Pancreas (tissue), 10 donors: ENCODE data around the gene WASF2. TPM values are rescaled to one million over a fixed set of nuclear protein-coding genes. Genes with fewer than 3 reads are reported as not detected.

Source experiments
- ATAC-seq, 4 donors: fragments of 200-7000 bp; cut with Tn5 transposase; one replicate each; pipeline versions ENCODE4 v1.8.0 to v1.9.1; 2020; ENCODE audit warnings: mild to moderate bottlenecking in 4 of 4, moderate library complexity in 4 of 4
- DNase-seq, 6 donors: peaks; one replicate each; pipeline ENCODE4 v3.0.0-alpha.2; 2020
- FAIRE-seq: peaks from 2 replicates; lab custom pipeline; 2012; peaks lifted over from hg19 to GRCh38; lab: Jason Lieb, UNC
- H3K27ac ChIP-seq, 4 donors: fragments of 200-600 bp; sonication (generic); 1 replicate in 3 of 4; 2 replicates in 1 of 4; pipeline versions ENCODE4 v1.5.0 to v1.8.0; 2020
- H3K27me3 ChIP-seq, 4 donors: fragments of 200-600 bp; one replicate each; pipeline ENCODE4 v1.8.0; 2021
- H3K36me3 ChIP-seq, 3 donors: fragments of 200-600 bp; sonication (generic) in 1 of 3; one replicate each; pipeline versions ENCODE4 v1.5.0 to v1.8.0; 2020 to 2021
- H3K4me1 ChIP-seq, 3 donors: fragments of 200-600 bp; one replicate each; pipeline ENCODE4 v1.8.0; 2021
- H3K4me3 ChIP-seq, 4 donors: fragments of 200-600 bp; sonication (generic) in 2 of 4; one replicate each; pipeline versions ENCODE4 v1.5.0 to v1.8.0; 2020 to 2021
- H3K9me3 ChIP-seq, 4 donors: fragments of 200-600 bp; one replicate each; pipeline ENCODE4 v1.8.0; 2021
- WGBS, 2 donors: extraction: QIAGEN DNeasy Blood & Tissue Kit; methylation state at CpG; one replicate each; pipeline ENCODE4 v1.1.7; 2013; 5-methylcytosine and 5-hydroxymethylcytosine counted together
- intact Hi-C, 3 donors: fragments of 100-400 bp; cut with DNase I; formaldehyde crosslinking; loops; one replicate each; pipeline versions ENCODE4 v1.11.1 to v1.14.2; 2022
- polyA plus RNA-seq, 2 donors: library from polyadenylated mRNA; stranded (reverse); fragments of 200-250 nt; gene quantifications; one replicate each; pipeline ENCODE4 v1.2.3, GENCODE V29; 2013
- total RNA-seq, 6 donors: library from RNA; stranded (reverse); fragmentation: NEBNext Ultra II Directional in 4 of 6; extraction: Animal tissue kit (Norgen Biotek cat#: 25700) in 4 of 6; gene quantifications; one replicate each; pipeline versions ENCODE4 v1.2.1 to v1.2.4, GENCODE V29; 2021 to 2023
- TF ChIP-seq, protein P1 (sequence below), 4 donors: fragments of 200-600 bp; sonication (generic) in 3 of 4; IDR thresholded peaks; one replicate each; pipeline versions ENCODE4 v1.5.0 to v1.8.0; 2021; ENCODE audit warnings: antibody characterized with exemption in 4 of 4
- donor health status: healthy with polysubstance abuse.
- donor health status: DM: no; HTN: no; CAD: no; lungs with moderate emphysema.
- donor health status: DM: no; HTN: no; CAD: no.
- donor health status: control.
- donor health status: control.
- donor health status: Bipolar disorder and iron deficiency.
- donor health status: DM: yes; HTN: yes; CAD: no.
- donor health status: DM: no; HTN: no; CAD: no.
- donor health status: DM: no; HTN: no; CAD: no.
- donor health status: DM: yes; HTN: yes; CAD: no.

Gene WASF2
- total and polyA plus RNA-seq, 8 donors = 13.5 to 83.2 (median 51.4) TPM

DNA sequence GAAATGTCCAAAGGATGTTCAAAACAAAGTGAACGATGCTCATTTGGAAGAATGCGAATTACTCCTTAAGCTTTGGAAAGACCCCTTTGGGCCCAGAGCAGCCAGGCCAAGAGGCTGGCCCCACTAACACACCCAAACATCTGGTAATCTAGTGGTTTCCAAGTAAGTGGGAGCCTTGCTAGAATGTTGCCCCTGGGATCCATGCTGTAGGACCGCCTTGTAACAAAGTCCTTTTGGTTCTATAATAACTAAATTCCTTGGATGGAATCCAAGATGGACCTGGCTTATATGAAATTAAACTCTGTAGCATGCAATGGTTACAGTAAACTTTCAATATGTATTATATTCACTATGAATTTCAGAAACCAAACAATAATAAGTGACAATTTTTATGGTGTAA lies 72.3 kb downstream of the WASF2 start:
- WGBS, 2 donors = 84 to 87% methylated on average over 3 of the region's 3 CpGs
- H3K9me3 ChIP-seq = no peaks in the 10 kb centered on the region
- H3K36me3 ChIP-seq = peaks cover 0 to 47% (median 18%) of the 10 kb centered on the region in 3 donors
- FAIRE-seq = no peak
- H3K4me3 ChIP-seq = no peak overlapping the region
- DNase-seq = no peak
- H3K27ac ChIP-seq = peak overlapping the region in 2 of 4 donors; percentile 34 to 45
- TF ChIP-seq, protein P1, sequence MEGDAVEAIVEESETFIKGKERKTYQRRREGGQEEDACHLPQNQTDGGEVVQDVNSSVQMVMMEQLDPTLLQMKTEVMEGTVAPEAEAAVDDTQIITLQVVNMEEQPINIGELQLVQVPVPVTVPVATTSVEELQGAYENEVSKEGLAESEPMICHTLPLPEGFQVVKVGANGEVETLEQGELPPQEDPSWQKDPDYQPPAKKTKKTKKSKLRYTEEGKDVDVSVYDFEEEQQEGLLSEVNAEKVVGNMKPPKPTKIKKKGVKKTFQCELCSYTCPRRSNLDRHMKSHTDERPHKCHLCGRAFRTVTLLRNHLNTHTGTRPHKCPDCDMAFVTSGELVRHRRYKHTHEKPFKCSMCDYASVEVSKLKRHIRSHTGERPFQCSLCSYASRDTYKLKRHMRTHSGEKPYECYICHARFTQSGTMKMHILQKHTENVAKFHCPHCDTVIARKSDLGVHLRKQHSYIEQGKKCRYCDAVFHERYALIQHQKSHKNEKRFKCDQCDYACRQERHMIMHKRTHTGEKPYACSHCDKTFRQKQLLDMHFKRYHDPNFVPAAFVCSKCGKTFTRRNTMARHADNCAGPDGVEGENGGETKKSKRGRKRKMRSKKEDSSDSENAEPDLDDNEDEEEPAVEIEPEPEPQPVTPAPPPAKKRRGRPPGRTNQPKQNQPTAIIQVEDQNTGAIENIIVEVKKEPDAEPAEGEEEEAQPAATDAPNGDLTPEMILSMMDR (IDR thresholded peaks at IDR 0.05) = no peak
- ATAC-seq = no peak
- no peaks in the 10 kb centered on the region for H3K27me3 ChIP-seq
- H3K4me1 ChIP-seq = peaks cover 0 to 8% (median 0%) of the 10 kb centered on the region in 3 donors
- intact Hi-C loops = no loop called here

DNA sequence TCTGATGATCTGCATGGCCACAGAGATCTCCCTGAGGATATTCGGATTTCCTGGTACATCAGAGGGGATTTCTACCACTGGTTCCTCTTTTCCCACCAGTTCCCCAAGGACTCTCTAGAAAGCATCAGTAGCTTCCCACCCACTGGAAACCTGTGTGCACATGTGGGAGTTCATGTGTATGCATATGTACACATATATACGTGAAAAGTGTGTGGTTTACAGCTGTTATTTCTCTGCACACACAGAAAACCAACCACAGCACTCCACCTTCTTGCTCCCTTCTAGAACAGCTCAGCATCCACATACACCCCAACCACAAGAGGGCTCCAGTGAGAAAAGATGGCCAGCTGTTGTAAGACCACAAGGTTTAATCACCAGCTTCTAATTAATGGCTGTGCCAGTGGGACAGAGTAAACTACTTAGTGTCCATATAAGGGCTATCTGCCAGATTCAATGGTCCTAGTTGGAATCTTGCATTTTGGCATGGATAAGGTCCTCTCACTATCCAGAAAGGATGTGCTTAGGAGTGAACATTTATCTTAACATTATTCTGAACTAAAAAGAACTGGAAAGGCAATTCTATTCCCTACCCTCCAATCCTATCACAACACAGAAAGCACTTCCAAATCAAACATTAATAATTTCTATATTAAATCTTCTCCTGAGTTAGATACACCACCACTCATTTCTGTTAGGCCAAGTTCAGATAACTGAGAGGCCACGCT lies 73.4 kb downstream of the WASF2 start:
- H3K4me3 ChIP-seq = no peak overlapping the region
- TF ChIP-seq, protein P1 (IDR thresholded peaks at IDR 0.05) = peak in 3 of 4 donors; percentile 12 to 39 (median 24)
- ATAC-seq (peak in 3 of 4 donors; percentile 44 to 68 (median 58)), FAIRE-seq (no peak), DNase-seq (peak in 1 of 6 donors; percentile 46)
- no peaks in the 10 kb centered on the region for H3K9me3 ChIP-seq
- peaks cover 0 to 59% (median 18%) of the 10 kb centered on the region in 3 donors for H3K36me3 ChIP-seq
- 66 to 71% methylated on average over 3 of the region's 3 CpGs for WGBS, 2 donors
- peaks cover 0 to 8% (median 0%) of the 10 kb centered on the region in 3 donors for H3K4me1 ChIP-seq
- H3K27ac ChIP-seq = no peak overlapping the region
- H3K27me3 ChIP-seq = no peaks in the 10 kb centered on the region
- intact Hi-C loops = no loop called here

DNA sequence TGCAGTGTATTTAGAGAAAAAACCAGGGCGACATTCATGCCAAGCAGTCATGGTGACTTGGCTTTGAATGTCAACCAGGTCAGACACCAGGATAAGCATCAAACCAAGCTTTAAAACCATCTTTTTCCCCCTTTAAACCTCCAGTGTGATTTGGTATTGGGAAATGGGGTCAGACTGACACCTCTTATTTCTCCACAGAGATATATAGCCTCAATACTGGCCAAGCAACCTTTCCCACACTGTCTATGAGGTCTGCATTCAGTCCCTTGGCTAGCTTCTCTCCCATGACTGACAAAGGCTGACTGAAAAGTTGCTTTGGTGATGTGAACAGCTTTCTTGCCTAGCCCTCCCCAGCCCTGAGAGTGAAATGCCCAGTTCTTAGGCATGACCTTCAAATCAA lies 75.9 kb downstream of the WASF2 start:
- peaks cover 0 to 5% (median 0%) of the 10 kb centered on the region in 3 donors for H3K4me1 ChIP-seq
- FAIRE-seq (no peak), DNase-seq (no peak), ATAC-seq (no peak)
- H3K4me3 ChIP-seq = no peak overlapping the region
- peaks cover 0 to 76% (median 18%) of the 10 kb centered on the region in 3 donors for H3K36me3 ChIP-seq
- TF ChIP-seq, protein P1 (IDR thresholded peaks at IDR 0.05) = no peak
- H3K27ac ChIP-seq = no peak overlapping the region
- WGBS, 2 donors = 90 to 96% methylated on average over 1 of the region's 1 CpG
- H3K27me3 ChIP-seq = no peaks in the 10 kb centered on the region
- H3K9me3 ChIP-seq = no peaks in the 10 kb centered on the region
- intact Hi-C loops = loop anchor here in 1 of 3 donors (5.0 kb wide), 1 partner anchor 193 kb away; no protein-coding TSS in a partner anchor

DNA sequence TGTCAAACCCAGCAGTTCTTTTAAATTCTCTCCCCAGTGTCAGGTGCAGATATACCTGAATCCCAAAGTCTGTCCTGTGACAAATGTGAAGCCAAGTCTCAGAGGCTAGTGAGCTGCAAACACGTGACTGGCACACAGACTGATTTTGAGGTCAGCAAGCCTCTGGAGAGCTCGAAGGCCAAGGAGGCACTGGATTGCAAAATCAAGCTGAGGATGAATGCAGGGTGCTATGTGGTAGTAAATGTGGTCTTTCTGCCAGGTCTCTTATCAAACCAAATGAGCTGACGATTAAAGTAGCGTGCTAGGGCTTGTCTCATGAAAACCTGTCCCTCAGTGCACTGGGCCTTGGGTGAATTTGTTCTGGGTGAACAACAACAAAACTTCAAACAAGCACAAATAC lies 77.0 kb downstream of the WASF2 start:
- ATAC-seq (peak in 1 of 4 donors; percentile 8), FAIRE-seq (no peak), DNase-seq (no peak)
- TF ChIP-seq, protein P1 (IDR thresholded peaks at IDR 0.05) = no peak
- Histone ChIP-seq H3K36me3 (peaks cover 0 to 71% (median 14%) of the 10 kb centered on the region in 3 donors), H3K4me1 (peaks cover 0 to 5% (median 0%) of the 10 kb centered on the region in 3 donors), H3K9me3 (no peaks in the 10 kb centered on the region), H3K27ac (no peak overlapping the region), H3K27me3 (no peaks in the 10 kb centered on the region), H3K4me3 (no peak overlapping the region)
- WGBS, 2 donors = 51 to 57% methylated on average over 4 of the region's 4 CpGs
- intact Hi-C loops = loop anchor here in 1 of 3 donors (5.0 kb wide), 1 partner anchor 194 kb away; no protein-coding TSS in a partner anchor
